ENCODE data around the gene GPR84.

GRCh38 chr12:54411391-54412241 is 47.3 kb upstream of the GPR84 start:
- TF ChIP-seq CTCF (IDR thresholded peaks at IDR 0.05; ENCODE audit: low read length) = no peak
- TF ChIP-seq EZH2 (optimal IDR thresholded peaks at IDR 0.05; ENCODE audit: low read depth, low read length) = no peak
- TF ChIP-seq EZH2phosphoT487 (IDR thresholded peaks at IDR 0.05; ENCODE audit: low read length) = no peak

Data from MM.1S (cell line).